Epithelial cell of esophagus (primary cell): ENCODE measurements around the gene SFXN1.
"Not testable (repeated sequence)": the region's sequence is repeated elsewhere in the genome, so short reads cannot be mapped to it uniquely, and the experiment has no call there.

Source experiments
- DNase-seq: peaks from one replicate; pipeline ENCODE4 v3.0.0; 2010; ENCODE audit warnings: low read depth
- H3K4me3 ChIP-seq: 2 replicates; pipeline ENCODE4 v1.5.1; 2011; ENCODE audit warnings: mild to moderate bottlenecking, low read length, control low read depth
- TF ChIP-seq, protein P1 (sequence below): IDR thresholded peaks from 2 replicates; pipeline ENCODE4 v1.5.1; 2011; ENCODE audit warnings: low read depth, mild to moderate bottlenecking, low read length, control low read depth, inconsistent platforms; ENCODE audit not compliant: insufficient read depth; ENCODE audit errors: missing control alignments

The SFXN1 gene

DNA sequence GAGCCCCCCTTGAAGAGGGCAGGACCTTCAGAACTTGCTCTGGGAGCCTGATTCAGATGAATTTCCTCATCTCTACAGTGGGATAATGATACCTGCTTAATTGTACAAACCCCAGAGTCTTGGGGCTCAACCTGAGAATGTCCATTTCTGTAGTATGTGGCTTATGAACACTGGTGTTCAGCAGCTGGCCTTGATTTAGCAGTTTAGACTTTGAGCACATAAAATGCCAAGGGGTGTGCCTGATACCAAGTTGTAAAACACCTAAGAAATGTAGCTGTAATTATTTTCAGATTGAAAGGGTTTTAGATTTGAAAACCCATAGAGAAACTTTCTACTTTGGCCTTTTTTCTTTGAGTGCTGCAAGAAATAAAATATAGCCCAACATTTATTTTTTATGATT lies 44.9 kb downstream of the SFXN1 start:
- TF ChIP-seq, protein P1, sequence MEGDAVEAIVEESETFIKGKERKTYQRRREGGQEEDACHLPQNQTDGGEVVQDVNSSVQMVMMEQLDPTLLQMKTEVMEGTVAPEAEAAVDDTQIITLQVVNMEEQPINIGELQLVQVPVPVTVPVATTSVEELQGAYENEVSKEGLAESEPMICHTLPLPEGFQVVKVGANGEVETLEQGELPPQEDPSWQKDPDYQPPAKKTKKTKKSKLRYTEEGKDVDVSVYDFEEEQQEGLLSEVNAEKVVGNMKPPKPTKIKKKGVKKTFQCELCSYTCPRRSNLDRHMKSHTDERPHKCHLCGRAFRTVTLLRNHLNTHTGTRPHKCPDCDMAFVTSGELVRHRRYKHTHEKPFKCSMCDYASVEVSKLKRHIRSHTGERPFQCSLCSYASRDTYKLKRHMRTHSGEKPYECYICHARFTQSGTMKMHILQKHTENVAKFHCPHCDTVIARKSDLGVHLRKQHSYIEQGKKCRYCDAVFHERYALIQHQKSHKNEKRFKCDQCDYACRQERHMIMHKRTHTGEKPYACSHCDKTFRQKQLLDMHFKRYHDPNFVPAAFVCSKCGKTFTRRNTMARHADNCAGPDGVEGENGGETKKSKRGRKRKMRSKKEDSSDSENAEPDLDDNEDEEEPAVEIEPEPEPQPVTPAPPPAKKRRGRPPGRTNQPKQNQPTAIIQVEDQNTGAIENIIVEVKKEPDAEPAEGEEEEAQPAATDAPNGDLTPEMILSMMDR: no peak

DNA sequence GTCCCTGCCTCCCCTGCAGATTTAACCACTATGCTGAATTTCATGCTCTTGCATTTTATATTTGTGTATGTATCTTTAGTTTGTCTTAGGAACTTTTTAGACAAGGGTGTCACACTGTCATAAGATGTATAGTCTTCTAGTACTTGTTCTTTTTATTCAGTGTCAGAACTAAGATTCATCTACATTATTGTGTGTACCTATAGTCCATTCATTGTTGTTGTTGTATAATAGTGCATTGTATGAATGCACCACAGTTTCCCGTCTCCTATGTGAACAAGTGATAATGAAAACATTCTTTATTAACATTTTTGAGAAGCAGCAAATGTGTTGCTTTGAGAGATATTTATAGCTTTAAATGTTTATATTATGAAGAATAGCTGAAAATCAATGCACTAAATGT lies 45.9 kb downstream of the SFXN1 start:
- TF ChIP-seq, protein P1: no peak
- no peak overlapping the region for H3K4me3 ChIP-seq
- DNase-seq: no peak

More for the DNA sequence above, 44.9 kb downstream of the SFXN1 start:
- DNase-seq: no peak
- H3K4me3 ChIP-seq: no peak overlapping the region

DNA sequence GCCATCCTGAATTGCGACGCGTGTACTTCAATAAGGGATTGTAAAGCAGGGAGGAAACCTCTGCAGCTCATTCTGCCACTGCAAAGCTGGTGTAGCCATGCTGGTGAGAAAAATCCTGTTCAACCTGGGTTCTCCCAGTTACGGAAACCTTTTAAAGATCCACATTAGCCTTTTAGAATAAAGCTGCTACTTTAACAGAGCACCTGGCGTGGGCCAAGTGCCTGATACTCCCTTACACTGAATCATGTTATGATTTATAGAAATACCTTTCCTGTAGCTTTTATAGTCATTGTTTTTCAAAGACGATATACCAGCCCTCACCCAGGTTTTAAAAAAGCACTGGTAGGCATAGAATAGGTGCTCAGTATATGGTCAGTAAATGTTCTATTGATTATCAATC lies 48.3 kb downstream of the SFXN1 start:
- TF ChIP-seq, protein P1: no peak
- no peak overlapping the region for H3K4me3 ChIP-seq
- no peak for DNase-seq

DNA sequence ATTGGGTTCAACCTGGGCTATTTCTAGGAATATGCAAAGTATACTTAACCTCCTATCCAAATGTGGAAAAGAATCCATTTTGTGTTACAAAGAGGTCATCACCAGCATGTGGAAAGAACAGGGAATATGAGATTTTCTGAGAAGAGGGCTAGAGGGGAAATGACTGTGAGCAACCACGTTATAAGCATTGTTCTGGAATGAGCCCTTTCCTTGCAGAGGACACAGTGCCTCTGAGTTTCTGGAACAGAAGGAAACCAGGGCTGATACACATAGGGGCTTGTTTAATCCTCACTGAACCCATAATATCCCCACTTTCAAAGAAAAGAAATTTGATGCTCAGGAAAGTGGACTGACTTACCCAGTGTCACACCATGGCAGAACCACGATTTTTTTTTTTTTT lies 53.0 kb downstream of the SFXN1 start:
- DNase-seq: no peak
- TF ChIP-seq, protein P1: no peak
- no peak overlapping the region for H3K4me3 ChIP-seq

DNA sequence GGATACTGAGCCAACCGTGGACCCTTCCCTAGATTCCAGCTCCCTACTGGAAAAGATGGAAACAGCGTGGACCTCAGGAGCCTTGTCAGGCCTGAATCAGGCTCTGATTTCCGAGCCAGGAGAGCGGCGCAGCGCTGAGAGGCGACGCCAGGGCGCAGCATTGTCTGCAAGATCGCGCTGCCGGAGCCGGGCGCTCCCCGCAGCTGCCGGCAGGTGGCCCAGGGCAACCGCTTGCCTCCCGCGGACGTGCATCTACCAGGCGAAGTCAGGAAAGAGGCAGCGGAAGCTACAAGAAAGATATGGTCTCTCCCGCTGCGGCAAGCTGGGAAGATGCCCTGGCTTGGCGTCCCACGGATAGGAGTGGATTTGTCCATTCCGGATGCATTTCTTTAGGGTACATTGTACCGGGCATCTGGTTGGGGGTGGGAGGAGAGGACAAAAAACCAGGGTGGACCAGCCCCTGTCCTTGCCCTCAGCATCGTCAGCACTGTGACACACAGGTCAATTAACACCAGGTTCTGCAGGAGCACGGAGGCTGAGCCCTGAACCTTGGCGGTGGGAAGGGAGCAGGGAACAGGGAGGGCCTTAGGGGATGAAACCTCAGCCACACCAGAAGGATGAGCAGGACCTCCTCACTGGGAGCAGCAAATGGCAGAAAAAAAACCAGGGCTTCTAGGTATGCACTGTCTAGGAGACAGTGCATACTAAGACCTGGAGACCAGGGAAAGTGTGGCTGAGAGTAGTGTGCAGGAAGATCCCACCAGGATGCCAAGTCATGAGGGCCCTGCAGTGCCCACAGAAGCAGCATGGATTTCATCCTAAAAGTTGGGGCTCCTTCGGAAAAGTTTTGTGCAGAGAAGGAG lies 55.9 kb downstream of the SFXN1 start:
- TF ChIP-seq, protein P1: peak; percentile 79
- no peak overlapping the region for H3K4me3 ChIP-seq
- peak; percentile 84 for DNase-seq

DNA sequence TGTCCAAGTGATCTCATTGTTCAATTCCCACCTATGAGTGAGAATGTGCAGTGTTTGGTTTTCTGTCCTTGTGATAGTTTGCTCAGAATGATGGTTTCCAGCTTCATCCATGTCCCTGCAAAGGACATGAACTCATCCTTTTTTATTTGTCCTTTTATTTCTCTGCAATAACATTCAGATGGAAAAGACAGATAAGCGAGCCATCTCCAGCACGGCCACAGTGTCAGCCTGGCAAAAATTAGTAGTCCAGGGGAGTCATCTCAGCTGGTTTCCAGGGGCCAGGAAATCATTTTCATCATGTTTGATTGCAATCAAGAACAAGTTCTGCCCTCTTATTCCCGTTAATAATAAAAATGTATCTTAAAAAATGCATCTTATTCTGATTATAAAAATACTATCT lies 57.0 kb downstream of the SFXN1 start:
- not testable (repeated sequence) for H3K4me3 ChIP-seq, DNase-seq

DNA sequence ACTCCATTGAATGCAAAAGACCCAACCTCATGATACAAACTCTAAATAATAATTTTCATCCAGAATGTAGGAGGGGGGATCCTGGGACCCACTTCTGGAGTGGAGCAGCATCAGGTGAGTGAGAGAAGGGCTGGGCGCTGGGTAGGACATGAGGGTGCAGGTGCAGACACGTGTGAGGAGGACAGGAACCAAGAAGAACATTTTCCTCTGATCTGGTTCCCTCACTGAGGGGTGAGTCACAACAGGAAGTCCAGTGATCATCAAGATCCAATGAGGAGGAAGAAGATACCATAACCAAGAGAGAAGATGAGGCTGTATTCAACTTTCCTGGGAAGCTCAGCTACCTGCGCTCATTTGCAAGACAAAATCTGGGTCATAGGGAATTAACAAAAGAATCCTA lies 57.4 kb downstream of the SFXN1 start:
- no peak overlapping the region for H3K4me3 ChIP-seq
- TF ChIP-seq, protein P1: no peak
- DNase-seq: peak; percentile 41
